ENCODE measurements around the gene LAMP1.

Gene LAMP1

GRCh38 chr13:113354831-113355610 lies 58.0 kb downstream of the LAMP1 start:
- Histone ChIP-seq H3K4me1 (no peaks in the 10 kb centered on the region), H3K9ac (no peak overlapping the region), H3K36me3 (ENCODE audit: control insufficient read depth, insufficient read depth, low read length) (no peaks in the 10 kb centered on the region), H2AFZ (no peak overlapping the region), H3K27ac (no peak overlapping the region), H3K79me2 (no peaks in the 10 kb centered on the region), H3K4me3 (ENCODE audit: low read depth, low read length) (no peak overlapping the region), H3K9me3 (ENCODE audit: control insufficient read depth, low read length) (no peaks in the 10 kb centered on the region), H3K27me3 (ENCODE audit: control insufficient read depth, insufficient read depth, low read length) (no peaks in the 10 kb centered on the region), H3K4me2 (ENCODE audit: low read length) (no peak overlapping the region)
- TF ChIP-seq CTCF (IDR thresholded peaks at IDR 0.05) = no peak

GRCh38 chr13:113355621-113356020 lies 58.6 kb downstream of the LAMP1 start:
- Histone ChIP-seq H3K79me2 (no peaks in the 10 kb centered on the region), H3K4me2 (ENCODE audit: low read length) (no peak overlapping the region), H3K27ac (no peak overlapping the region), H2AFZ (no peak overlapping the region), H3K36me3 (ENCODE audit: control insufficient read depth, insufficient read depth, low read length) (no peaks in the 10 kb centered on the region), H3K27me3 (ENCODE audit: control insufficient read depth, insufficient read depth, low read length) (no peaks in the 10 kb centered on the region), H3K9me3 (ENCODE audit: control insufficient read depth, low read length) (no peaks in the 10 kb centered on the region), H3K4me1 (no peaks in the 10 kb centered on the region), H3K4me3 (ENCODE audit: low read depth, low read length) (no peak overlapping the region), H3K9ac (no peak overlapping the region)
- no peak for TF ChIP-seq CTCF (IDR thresholded peaks at IDR 0.05)

- Histone ChIP-seq H2AFZ (no peak overlapping the region), H3K9ac (no peak overlapping the region), H3K27ac (no peak overlapping the region), H3K4me2 (ENCODE audit: low read length) (no peak overlapping the region), H3K79me2 (no peaks in the 10 kb centered on the region), H3K9me3 (ENCODE audit: control insufficient read depth, low read length) (no peaks in the 10 kb centered on the region), H3K36me3 (ENCODE audit: control insufficient read depth, insufficient read depth, low read length) (no peaks in the 10 kb centered on the region), H3K27me3 (ENCODE audit: control insufficient read depth, insufficient read depth, low read length) (no peaks in the 10 kb centered on the region), H3K4me3 (ENCODE audit: low read depth, low read length) (no peak overlapping the region), H3K4me1 (no peaks in the 10 kb centered on the region)
- no peak for TF ChIP-seq CTCF (IDR thresholded peaks at IDR 0.05)
Measured at GRCh38 chr13:113356596-113356995, 59.6 kb downstream of the LAMP1 start.

- H2AFZ ChIP-seq = no peak overlapping the region
- H3K4me2 ChIP-seq (ENCODE audit: low read length) = no peak overlapping the region
- H3K27ac ChIP-seq = no peak overlapping the region
- H3K79me2 ChIP-seq = no peaks in the 10 kb centered on the region
- no peaks in the 10 kb centered on the region for H3K9me3 ChIP-seq (ENCODE audit: control insufficient read depth, low read length)
- TF ChIP-seq CTCF (IDR thresholded peaks at IDR 0.05) = no peak
- H3K36me3 ChIP-seq (ENCODE audit: control insufficient read depth, insufficient read depth, low read length) = no peaks in the 10 kb centered on the region
- H3K4me1 ChIP-seq = no peaks in the 10 kb centered on the region
- H3K4me3 ChIP-seq (ENCODE audit: low read depth, low read length) = no peak overlapping the region
- no peak overlapping the region for H3K9ac ChIP-seq
- no peaks in the 10 kb centered on the region for H3K27me3 ChIP-seq (ENCODE audit: control insufficient read depth, insufficient read depth, low read length)
Measured at GRCh38 chr13:113357529-113357928, 60.5 kb downstream of the LAMP1 start.

- Histone ChIP-seq H3K79me2 (no peaks in the 10 kb centered on the region), H3K4me1 (no peaks in the 10 kb centered on the region), H3K9ac (no peak overlapping the region), H3K4me2 (ENCODE audit: low read length) (no peak overlapping the region), H2AFZ (no peak overlapping the region), H3K9me3 (ENCODE audit: control insufficient read depth, low read length) (no peaks in the 10 kb centered on the region), H3K27me3 (ENCODE audit: control insufficient read depth, insufficient read depth, low read length) (no peaks in the 10 kb centered on the region), H3K36me3 (ENCODE audit: control insufficient read depth, insufficient read depth, low read length) (no peaks in the 10 kb centered on the region), H3K4me3 (ENCODE audit: low read depth, low read length) (no peak overlapping the region), H3K27ac (no peak overlapping the region)
- no peak for TF ChIP-seq CTCF (IDR thresholded peaks at IDR 0.05)
Measured at GRCh38 chr13:113358653-113359190, 61.7 kb downstream of the LAMP1 start.
